ENCODE results near the gene CAMK1D.
"Not testable (repeated sequence)": the region's sequence is repeated elsewhere in the genome, so short reads cannot be mapped to it uniquely, and the experiment has no call there.

The CAMK1D gene

DNA sequence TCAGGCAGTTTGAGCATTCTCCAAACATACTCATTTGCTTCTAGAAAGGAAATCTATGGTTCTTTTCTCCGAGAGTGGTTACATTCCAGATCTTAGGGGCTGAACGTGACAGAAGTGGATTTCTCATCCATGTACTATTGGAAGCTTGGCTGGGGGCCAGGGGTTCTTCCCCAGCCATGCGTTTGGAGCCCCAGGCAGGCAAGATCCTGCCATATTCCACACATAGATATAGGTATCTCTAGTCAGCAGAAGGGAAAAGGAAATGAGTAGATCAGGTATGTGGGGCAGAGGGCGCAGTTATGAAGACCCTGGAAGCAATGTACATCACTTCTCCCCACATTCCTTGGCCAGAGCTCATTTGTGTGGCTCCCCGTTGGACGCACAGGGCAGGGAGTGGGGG, 352.3 kb downstream of the CAMK1D start:
- DNase-seq (ENCODE audit: low read depth) = no peak

- no peak for DNase-seq (ENCODE audit: low read depth)
Measured at GRCh38 chr10:12702215-12702770, 352.9 kb downstream of the CAMK1D start.

GRCh38 chr10:12703126-12703525, 353.8 kb downstream of the CAMK1D start:
- no peak for DNase-seq (ENCODE audit: low read depth)

DNA sequence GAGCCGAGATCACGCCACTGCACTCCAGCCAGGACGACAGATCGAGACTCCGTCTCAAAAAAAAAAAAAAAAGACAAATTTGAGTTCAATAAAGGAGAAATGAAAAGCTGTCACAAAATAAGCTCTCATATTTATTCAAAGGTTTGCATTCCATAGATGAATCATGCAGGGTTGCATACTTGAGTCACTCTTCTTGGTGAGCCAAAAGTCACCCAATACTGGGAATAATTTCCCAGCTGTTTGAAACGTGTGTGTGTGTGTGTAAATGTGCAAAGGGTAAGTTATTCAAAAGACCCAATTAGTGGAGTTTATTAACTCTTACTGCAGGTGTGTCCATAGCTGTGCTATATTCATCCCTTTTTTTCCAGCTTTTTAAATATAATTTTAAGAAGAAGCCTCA, 354.5 kb downstream of the CAMK1D start:
- DNase-seq (ENCODE audit: low read depth) = peak; percentile 82

DNA sequence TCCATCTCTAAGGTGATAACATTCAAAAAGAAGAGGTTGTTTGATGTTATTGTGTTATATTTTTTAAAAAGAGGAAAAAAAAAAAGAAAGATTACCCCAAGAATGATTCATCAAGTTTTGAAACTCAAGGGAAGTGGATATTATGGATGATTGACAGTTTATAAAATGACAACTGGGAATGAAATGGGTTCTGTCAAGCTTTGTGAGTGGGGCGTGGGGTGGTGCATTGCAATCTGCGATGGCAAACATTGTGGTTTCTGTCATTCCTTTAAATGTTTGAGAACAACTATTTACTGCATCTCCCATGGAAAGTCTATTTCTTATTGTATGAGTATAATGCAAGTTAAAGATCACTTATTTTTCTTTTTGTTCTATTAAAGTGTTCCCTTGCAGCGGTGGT, 355.1 kb downstream of the CAMK1D start:
- DNase-seq (ENCODE audit: low read depth) = no peak

- peak; percentile 68 for DNase-seq (ENCODE audit: low read depth)
Measured at GRCh38 chr10:12705943-12706342, 356.6 kb downstream of the CAMK1D start.

DNA sequence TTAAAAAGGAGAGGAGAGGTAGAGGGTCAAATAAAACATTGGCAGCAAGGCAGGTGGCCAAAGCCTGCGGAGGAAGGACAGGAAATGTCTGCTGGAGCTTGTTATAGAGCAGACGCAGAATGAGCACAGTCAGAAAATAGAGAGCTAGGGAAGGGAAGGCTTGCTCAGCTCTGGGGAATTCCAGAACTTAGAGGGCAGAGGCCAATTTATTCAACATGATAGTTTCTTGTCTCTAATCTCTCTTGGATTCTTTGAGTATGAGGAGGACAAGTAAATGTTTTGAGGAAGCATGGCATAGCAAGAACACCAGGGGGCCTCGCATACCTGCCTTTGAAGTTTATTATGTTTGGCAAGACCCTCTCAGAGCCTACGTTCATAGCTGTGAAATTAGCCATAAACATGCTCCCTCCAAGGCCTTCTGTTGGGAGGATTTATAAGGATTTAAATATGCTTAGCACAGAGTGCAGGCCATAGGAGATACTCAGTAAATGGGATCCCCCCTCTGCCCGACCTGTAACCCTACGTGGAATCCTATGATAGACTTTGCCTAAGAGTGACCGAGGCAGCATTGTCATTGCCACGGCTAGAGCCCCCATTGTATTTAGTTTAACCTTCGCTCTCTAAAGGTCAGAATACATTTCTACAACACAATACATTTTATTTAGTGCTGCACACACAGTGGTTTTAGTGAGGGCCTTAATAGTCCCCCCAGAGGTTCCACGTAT, 358.3 kb downstream of the CAMK1D start:
- DNase-seq (ENCODE audit: low read depth) = peak; percentile 92

GRCh38 chr10:12709000-12709401, 359.7 kb downstream of the CAMK1D start:
- peak; percentile 72 for DNase-seq (ENCODE audit: low read depth)

DNA sequence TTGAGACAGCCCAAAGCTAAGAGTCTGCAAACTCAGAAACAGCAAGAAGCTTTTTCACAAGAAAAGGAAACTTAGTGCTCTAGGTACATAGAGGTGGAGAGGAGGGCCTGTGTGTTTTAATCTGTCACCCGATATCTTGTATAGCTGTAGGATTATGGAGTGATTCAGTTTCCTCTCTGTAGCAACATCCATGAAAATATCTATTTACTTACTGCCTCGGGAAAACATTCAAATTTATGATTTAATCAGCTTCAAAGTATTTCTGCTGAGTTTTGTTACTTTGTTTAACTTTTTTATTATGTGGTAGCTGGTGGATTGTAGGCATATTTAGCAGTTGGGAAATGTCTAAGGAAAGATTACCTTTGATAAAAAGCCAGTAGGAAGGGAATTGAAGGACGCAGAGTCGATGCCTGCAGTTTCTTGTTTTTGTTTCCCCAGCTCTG, 360.2 kb downstream of the CAMK1D start:
- peak; percentile 56 for DNase-seq (ENCODE audit: low read depth)

GRCh38 chr10:12710157-12710556, 360.8 kb downstream of the CAMK1D start:
- no peak for DNase-seq (ENCODE audit: low read depth)

GRCh38 chr10:12710594-12711349, 361.4 kb downstream of the CAMK1D start:
- DNase-seq (ENCODE audit: low read depth) = peak; percentile 76

GRCh38 chr10:12711350-12711708, 362.0 kb downstream of the CAMK1D start:
- no peak for DNase-seq (ENCODE audit: low read depth)

DNA sequence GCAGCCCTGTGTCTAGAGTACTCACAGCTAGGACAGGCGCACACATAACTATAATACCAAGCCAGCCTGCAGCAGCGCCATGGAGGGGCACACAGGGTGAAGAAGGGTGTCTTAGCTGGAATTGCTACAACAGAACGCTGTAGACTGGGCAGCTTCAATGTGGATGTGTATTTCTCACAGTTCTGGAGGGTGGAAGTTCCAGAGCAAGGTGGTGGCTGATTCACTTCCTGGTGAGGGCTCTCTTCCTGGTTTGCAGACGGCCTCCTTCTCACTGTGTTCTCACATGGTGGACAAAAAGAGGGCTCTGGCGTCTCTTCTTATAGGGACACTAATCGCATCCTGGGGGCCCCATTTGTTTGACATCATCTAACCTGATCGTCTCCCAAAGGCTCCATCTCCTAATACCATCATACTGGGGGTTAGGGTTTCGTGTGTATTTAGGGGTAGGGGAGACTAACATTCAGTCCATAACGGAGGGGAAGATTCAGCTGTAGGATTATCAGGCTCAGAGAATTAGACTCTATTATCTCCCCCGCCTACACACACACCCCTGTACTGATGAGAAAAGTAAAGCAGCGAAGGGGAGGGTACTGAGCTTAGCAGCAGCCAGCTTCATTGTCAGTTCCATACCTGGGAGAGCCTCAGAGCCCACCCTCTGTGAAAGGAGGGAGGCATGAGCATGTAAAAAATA, 363.1 kb downstream of the CAMK1D start:
- peak; percentile 30 for DNase-seq (ENCODE audit: low read depth)

DNA sequence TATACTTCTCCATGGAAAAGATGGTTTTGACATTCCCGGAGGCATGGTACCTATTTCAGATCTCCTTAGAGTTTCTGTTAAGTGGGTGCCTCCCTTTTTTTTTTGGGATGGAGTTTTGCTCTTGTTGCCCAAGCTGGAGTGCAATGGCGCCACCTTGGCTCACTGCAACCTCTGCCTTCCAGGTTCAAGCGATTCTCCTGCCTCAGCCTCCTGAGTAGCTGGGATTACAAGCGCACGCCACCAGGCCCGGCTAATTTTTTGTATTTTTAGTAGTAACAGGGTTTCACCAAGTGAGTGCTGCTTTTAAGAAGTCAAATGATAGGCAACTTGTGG, 363.6 kb downstream of the CAMK1D start:
- not testable (repeated sequence) for DNase-seq (ENCODE audit: low read depth)

DNA sequence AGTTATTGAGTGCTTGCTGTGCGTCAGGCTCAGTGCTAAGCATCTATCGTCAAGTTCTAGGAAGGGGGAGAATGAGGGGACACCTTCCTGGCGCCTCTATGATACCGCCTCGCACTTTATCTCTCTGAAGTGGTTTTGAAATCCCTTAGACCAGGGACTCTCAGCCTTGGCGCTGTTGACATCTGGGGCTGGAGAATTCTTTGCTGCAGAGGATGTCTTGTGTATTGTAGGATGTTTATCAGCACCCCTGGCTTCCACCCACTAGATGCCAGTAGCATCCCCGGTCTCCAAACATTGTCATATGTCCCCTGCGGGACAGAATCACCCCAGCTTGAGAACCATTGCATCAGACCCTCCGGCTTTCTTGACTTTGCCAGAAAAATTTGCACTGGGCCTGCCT, 366.7 kb downstream of the CAMK1D start:
- no peak for DNase-seq (ENCODE audit: low read depth)

- DNase-seq (ENCODE audit: low read depth) = no peak
Measured at GRCh38 chr10:12717981-12718707, 368.8 kb downstream of the CAMK1D start.

- DNase-seq (ENCODE audit: low read depth) = no peak
Measured at GRCh38 chr10:12719365-12719764, 370.0 kb downstream of the CAMK1D start.

- peak; percentile 69 for DNase-seq (ENCODE audit: low read depth)
Measured at GRCh38 chr10:12720217-12720981, 371.1 kb downstream of the CAMK1D start.

- no peak for DNase-seq (ENCODE audit: low read depth)
Measured at GRCh38 chr10:12721334-12721733, 372.0 kb downstream of the CAMK1D start.

DNA sequence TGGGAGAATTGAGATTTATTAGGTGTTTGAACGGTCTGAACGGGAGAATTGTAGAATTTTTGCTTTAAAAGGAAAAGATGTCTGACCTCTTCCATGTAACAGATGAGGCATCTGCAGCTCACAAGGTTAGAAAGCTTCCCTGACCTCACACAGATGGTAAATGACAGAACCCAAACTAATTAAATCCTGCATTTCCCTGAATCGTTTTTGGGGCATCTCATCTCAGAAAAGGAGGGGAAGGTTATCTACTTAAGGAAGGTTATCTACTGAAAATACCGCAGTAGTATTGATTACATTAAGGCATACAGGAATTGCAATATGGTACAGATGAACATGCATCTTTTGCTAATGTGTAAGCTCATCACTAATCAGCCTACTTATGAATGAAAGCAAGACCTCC, 373.9 kb downstream of the CAMK1D start:
- DNase-seq (ENCODE audit: low read depth) = no peak

Data from ELR (cell line).